GM18951 (cell line): ENCODE measurements around the gene GPR37.

Experiments
- POLR2A ChIP-seq: IDR thresholded peaks from 4 replicates; pipeline ENCODE4 v1.6.1; 2011; ENCODE audit warnings: mild to moderate bottlenecking; ENCODE audit not compliant: insufficient read length, insufficient read depth; ENCODE audit errors: extremely low read depth
- in situ Hi-C: fragments of 300-500 bp; cut with MboI; formaldehyde crosslinking; loops from one replicate; pipeline ENCODE4 v1.12.0; 2022; ENCODE audit warnings: low sequenced_read_pairs, mixed read lengths, inconsistent platforms; ENCODE audit not compliant: unreplicated experiment

Gene GPR37

DNA sequence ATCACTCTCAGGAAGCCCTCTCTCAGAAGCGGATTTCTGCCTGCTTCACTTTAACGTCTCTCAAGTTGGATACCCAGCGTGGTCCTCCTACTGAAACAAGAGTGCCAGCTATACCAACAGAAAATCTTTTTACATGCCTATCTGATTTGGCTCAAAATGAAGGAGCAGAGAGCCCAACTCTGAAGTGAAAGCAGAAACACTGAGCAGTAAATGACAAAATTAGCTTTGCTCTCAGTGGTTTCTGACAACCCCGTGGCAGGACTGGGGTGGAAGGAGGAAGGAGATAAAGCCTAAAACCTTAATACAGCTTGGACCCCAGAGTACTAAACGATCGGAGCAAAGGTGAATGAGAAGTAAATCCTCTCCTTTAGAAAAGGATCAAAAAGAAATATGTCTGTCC, 25.1 kb upstream of the GPR37 start:
- in situ Hi-C loops, result loop anchor here (25.0 kb wide), 1 partner anchor 628 kb away; no protein-coding TSS in a partner anchor
- no peak for TF ChIP-seq POLR2A

DNA sequence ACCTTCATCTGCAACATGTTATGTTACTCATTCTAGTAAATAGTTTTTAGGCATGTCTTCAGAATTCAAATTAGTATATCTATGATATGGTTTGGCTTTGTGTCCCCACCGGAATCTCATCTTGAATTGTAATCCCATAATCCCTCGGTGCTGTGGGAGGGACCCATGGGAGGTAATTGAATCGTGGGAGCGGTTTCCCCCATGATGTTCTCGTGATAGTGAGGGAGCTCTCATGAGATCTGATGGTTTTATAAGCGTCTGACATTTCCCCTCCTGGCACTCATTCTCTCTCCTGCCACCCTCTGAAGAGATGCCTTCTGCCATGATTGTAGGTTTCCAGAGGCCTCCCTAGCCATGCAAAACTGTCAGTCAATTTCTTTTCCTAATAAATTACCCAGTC, 20.4 kb upstream of the GPR37 start:
- in situ Hi-C loops, result loop anchor here (25.0 kb wide), 1 partner anchor 624 kb away; no protein-coding TSS in a partner anchor
- no peak for TF ChIP-seq POLR2A

DNA sequence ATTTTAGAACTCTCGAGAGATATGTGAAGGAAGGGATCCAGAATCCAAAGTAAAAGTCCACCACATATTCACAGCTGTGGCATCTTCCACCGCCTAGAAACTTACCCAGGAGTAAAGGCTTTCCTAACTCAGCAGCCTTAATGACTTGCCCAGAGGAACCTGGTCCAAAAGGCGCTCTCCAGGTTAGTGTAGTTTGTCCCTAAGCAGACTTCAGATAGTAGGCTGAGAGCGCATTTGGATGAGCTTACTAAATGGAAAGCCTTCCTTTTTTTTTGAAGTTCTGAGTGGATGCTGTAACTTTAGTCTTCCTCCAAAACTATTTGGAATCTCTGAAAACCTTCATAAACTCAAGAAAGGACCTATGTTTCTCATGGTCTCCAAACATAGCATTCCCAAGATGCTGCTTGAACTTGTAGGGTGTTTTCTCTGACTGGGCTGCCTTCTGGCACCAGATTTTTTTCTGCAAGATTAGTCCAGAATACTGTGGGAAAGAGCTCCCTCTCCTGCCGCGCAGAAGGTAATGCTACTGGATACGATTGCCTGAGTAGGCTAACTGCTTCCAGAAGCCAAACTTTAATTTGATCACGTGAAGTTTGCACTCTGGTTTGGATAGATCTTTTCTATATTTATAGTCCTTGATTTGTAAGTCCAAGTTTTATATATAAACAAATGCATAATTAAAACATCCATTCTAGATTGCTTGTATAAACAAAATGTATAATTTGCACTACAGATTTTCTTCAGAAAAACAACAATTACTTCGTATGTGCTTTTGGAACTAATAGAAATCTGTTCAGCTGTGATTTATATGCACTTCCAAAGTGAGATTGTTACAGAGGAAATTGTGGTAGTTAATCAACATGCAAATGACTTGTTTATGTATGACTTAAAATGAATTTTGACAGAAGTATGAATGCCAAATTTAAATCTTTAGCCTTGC, 19.6 kb upstream of the GPR37 start:
- in situ Hi-C loops, result loop anchor here (25.0 kb wide), 1 partner anchor 623 kb away; no protein-coding TSS in a partner anchor
- no peak for TF ChIP-seq POLR2A

DNA sequence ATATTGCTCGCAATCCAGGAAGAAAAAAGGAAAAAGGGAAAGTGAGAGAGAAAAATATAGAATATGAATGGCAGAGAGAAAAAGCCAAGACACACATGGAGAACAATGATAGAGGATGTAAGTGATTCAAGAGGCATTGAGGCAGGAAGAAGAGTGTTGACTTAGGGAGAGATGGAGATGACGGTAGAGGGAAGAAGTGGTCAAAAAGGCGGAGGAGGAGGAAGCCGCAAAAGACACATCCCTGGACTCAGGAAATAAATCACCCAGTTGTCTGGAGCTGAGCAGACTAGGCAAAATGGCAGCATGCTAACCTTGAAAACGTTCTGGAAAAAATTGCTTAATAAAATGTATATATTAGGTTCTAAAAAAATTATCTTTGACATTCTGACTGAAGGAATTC, 17.7 kb upstream of the GPR37 start:
- TF ChIP-seq POLR2A, result no peak
- in situ Hi-C loops, result loop anchor here (25.0 kb wide), 1 partner anchor 621 kb away; no protein-coding TSS in a partner anchor

DNA sequence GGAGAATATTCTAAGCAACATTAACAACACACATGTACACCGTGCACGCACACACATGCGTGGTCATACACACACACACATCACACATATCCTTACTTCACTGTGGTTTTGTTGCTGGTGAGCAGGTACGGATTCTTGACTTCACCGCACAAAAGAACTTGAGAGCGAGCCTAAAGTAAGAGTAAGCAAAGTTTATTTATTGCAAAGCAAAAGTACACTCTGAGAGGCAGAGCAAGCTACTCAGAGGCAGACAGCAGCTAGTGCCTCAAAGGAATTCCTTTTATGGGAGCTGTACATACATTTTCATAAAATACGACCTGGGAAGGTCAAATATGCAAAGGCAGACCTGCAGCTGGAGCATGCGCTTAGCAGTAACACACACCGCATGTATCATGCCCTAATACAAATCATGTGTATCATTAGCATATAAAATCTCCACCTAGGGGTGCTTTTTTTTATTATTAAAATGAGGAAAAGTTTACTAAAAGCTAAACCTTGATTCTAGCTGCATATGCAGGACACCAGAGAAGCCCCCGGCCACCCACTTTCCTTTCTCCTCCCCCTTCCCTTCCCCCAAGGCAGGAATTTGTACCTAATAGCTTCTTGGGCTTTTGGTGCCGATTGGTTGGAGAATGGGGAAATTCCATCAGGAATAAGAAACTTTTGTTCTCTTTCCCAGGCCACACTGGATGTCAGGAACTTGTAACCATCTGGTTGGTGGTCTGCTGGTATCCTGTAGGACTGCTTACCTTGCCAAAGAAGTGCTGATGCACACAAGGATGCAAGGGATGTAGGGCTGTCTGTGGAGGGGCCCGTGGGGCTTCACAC, 16.5 kb upstream of the GPR37 start:
- TF ChIP-seq POLR2A, result no peak

DNA sequence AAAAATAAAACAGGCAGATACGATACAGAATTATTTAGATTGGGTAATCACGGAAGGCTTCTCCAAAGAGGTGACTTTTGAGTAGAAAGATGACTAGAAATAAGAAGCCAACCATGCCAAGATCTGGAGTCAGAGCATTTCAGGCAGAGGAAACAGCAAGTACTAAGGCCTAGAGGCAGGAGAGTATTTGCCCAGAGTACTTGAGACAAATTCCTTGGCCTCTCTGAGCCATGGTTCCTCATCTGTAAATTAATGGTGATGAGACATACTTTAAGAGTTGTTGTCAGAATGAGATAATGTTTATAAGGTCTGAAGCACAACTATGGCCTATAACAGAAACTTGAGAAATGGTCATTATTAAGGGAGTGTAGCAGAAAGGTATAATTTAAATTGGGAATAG, 15.8 kb upstream of the GPR37 start:
- no peak for TF ChIP-seq POLR2A
- in situ Hi-C loops, result loop anchor here (25.0 kb wide), 1 partner anchor 619 kb away; no protein-coding TSS in a partner anchor

More for the DNA sequence above, 16.5 kb upstream of the GPR37 start:
- in situ Hi-C loops, result loop anchor here (25.0 kb wide), 1 partner anchor 620 kb away; no protein-coding TSS in a partner anchor

DNA sequence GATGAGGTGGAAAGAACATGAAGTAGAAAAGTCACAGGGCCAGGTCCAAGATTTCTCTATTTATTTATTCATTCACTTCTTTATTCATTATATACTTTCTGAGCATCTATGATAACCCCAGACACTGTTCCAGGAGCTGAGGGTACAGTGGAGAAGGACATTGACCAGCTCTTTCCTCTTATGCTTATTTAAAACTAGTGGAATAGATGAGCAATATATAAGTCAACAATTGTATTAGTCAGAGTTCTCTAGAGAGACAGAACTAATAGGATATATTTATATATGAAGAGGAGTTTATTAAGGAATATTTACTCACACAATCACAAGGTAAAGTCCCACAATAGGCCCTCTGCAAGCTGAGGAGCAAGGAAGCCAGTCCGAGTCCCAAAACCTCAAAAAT, 15.0 kb upstream of the GPR37 start:
- in situ Hi-C loops, result loop anchor here (25.0 kb wide), 1 partner anchor 618 kb away; no protein-coding TSS in a partner anchor
- TF ChIP-seq POLR2A, result no peak

DNA sequence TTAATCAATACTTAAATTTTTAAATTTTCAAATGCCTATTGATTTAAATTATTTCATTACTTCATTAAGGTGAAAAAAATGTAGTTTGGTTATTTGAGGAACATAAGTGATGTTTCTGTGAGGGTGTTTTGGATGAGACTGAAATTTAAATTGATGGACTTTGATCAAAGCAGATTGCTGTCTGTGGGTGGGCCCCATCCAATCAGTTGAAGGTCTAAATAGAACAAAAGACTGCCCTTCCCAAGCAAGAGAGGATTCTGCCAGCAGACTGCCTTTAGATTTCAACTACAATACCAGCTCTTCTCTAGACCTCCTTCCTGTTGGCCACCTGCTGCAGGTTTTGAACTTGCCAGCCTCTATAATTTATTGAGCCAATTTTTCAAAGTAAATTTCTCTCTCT, 14.5 kb upstream of the GPR37 start:
- TF ChIP-seq POLR2A, result no peak
- in situ Hi-C loops, result loop anchor here (25.0 kb wide), 1 partner anchor 618 kb away; no protein-coding TSS in a partner anchor

DNA sequence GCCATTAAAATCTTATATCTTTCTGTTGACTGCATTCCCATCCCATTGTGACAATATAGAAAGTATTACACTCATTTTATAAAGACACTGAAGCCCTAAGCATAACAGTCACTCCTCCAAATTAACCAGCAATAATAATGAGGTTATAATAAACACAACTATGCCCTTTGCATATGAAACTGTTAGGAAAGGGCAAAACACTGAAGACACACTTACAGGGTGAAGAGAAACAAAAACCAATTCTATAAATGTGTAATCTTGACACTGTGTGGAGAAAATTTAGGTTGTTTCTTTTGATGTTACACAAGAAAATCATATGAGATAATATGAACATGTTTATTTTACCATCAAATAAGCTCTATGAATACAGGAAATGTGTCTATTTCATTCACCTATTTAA, 14.0 kb upstream of the GPR37 start:
- no peak for TF ChIP-seq POLR2A
- in situ Hi-C loops, result loop anchor here (25.0 kb wide), 1 partner anchor 617 kb away; no protein-coding TSS in a partner anchor

DNA sequence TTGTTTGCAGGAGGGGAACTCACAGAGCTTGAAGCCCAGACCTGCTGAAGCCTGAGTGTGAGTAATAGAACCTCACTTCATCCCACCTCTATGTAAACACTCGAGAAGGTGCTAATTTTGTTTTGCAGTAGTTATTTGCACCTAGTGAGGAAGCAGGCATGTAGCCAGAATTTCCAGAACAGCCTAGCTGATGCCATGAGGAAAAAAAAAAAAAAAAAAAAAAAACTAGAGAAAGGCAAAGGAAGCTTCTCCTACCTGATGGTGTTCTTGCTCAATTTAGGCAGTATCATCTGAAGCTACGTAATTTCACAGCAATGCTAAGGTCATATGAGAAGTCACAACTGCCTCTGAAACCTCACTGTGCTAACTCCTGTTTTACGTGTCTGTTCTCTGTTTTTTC, 13.6 kb upstream of the GPR37 start:
- in situ Hi-C loops, result loop anchor here (25.0 kb wide), 1 partner anchor 617 kb away; no protein-coding TSS in a partner anchor
- no peak for TF ChIP-seq POLR2A

DNA sequence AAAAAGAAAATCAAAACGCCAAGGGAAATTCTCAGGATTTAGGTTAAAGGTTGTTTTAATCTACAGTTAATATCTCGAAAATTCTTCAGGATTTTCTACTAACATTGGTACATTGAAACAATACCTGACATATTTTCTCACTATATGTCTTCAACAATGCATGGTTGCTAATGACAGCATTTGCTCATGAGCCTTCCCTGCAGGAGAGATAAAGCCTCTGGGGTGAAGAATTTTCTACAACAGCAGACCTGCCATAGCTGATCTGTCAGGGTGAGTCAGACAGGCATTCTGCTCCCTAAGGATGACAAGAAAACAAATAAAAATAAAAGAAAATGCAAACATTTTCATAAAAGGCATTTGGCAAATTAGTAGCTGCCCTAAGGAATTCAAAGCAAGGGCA, 11.7 kb upstream of the GPR37 start:
- in situ Hi-C loops, result loop anchor here (25.0 kb wide), 1 partner anchor 615 kb away; no protein-coding TSS in a partner anchor
- no peak for TF ChIP-seq POLR2A

DNA sequence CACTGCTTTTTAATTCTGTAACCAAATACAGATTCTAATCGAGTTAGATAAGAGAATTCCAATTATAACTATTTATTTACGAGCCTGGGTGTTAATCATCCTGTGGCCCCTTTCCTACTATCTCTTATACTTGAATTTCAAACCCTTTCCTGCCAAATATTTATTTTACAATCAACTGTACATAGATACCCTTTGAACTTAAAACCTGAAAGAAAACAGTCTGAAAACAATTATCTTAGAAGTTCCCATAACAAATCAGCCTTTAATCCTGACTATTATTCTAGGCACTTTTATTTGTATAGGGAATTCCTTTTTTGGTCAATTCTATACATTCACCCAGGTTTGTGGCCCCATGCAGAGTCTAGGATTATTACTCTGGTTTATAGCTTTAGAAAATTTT, 10.6 kb upstream of the GPR37 start:
- TF ChIP-seq POLR2A, result no peak
- in situ Hi-C loops, result loop anchor here (25.0 kb wide), 1 partner anchor 614 kb away; no protein-coding TSS in a partner anchor

DNA sequence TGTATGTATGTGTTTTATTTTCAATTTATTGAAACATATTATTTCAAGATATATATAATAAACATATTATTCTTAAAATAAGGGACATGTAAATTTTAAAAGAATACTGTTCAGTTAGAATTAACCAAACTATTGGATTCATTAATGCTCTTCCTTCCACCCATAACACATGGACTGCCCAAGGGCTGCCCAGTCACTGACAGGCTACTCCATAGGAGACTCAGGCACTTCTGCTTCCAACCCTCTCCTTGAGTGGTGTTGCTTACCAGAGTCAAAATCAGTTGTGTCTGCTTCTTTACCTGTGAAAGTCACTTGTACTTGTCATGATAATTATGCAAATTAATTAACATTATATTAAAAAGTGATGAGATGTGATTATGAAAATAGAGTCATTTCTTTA, 9.8 kb upstream of the GPR37 start:
- in situ Hi-C loops, result loop anchor here (25.0 kb wide), 1 partner anchor 613 kb away; no protein-coding TSS in a partner anchor

DNA sequence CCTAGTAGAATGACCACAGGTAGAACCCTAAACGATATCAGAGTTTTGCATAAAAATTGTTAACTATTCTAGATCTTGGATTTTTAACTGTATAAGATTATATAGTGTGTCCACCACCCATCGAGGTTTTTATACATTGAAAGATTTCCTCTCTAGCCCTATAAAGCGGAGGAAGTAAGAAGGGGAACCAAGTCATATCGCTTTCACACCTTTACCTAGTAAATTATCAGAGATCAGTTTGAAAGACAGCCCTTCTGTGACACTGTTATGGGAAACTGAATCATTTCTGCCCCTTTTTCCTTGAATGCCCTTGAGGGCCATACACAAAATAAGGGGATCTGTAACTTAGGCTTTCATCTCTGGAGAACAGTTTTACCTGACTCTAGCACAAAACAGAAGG, 8.3 kb upstream of the GPR37 start:
- TF ChIP-seq POLR2A, result no peak
- in situ Hi-C loops, result no loop called here

More for the DNA sequence above, 9.8 kb upstream of the GPR37 start:
- no peak for TF ChIP-seq POLR2A
